ENCODE results near the gene ACD. TPM values are rescaled to one million over a fixed set of nuclear protein-coding genes. Genes with fewer than 3 reads are reported as not detected.
"Not testable (repeated sequence)": the region's sequence is repeated elsewhere in the genome, so short reads cannot be mapped to it uniquely, and the experiment has no call there.

ACD gene
- 8.3 and 10.5 TPM in 2 replicates for total RNA-seq

DNA sequence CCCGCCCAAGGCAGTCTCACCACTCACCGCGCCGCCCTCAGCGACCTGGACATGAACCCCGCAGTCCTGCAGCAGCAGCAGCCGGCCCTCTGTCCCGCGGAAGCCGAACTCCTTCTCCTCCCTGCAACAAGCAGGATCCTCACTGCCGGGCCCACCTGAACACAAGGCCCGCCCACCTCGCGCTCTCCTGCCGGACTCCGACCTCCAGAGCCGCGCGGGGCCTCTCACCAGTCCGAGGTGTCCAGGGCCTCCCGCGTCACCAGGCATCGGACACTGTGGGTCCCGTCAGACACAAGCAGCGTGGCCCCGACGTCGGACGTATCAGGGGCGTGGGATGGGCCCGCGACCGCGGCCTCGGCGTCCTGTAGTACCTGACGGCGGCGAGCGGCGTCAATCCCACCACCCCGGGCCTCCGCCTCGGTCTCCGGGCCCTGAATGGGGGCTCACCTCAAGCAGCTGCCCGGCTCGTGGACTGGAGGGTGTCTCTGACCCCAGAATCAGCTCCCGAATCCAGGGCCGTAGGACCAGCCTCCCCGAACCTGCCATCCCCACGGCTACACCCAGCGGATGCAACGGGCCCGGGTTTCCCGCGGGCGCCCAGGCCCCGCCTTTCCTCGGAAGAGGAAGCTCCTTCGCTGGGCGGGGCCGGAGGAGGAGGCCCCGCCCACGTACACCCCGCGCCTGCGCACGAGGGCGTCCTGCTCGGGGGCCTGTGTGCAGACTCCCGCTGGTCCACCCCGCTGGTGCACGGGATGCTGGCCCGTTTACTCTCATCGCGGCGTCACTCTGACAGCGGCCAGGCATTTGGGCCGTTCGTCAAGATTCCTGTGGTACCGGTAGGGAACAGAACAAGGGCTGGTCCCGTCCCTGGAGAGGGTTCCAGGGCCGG, at the start of gene ACD:
Gene ACD, minus strand, starts transcription at position 586 of the 889 bp plus-strand sequence. Its CDS starts 40 bp downstream, at position 546.
- peak; percentile 89 to 93 for DNase-seq (ENCODE audit: low read depth in 2 of 2)

DNA sequence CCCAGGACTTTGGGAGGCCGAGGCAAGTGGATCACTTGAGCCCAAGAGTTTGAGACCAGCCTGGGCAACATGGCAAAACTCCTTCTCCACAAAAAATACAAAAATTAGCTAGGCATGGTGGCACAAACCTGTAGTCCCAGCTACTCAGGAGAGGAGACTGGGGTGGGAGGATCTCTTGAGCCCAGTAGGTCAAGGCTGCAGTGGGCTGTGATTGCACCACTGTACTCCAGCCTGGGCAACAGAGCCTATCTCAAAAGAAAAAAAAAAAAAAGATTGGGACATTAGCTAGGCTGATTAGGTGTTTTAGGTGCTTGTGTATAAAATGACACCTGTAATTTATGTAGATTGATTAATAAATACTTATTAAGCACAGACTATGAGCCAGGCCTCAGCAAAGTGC, 49.0 kb upstream of the ACD start:
- no peak for DNase-seq (ENCODE audit: low read depth in 2 of 2)

DNA sequence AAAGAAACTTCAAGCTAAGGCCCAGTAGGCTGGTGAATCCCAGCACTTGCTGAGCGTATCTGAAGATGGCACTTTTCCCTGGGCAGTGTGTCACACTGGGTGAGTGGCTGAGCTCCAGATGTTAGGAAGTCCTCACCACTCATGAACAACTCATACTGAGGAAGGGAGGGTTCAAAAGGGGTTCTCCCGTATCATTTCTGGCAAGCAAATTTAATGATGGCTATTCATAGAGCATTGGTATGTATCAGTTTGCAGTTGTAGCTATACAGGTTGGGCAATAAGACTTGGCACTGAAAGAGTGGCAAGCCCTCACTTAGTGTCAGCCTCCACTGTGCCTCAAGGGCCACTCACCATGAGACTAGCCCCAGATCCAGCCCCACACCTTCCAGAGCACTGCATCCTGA, 48.3 kb upstream of the ACD start:
- peak in 1 of 2 donors; percentile 17 for DNase-seq (ENCODE audit: low read depth in 2 of 2)

DNA sequence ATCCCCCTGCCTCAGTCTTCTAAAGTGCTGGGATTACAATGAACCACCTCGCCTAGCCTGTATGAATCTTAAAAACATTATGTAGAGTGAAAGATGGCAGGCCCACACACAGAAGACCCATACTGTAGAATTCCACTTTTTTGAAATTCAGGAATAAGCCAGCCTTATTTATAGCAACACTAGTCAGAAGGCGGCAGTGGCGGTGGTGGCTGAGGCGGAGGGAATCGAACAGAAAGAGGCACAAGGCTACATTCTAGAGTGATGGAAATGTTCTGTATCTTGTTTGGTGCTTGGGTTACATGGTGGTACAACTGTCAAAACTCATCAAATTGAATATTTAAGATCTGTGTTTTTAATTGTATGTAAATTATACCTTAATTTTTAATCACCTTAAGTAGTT, 47.7 kb upstream of the ACD start:
- no peak for DNase-seq (ENCODE audit: low read depth in 2 of 2)

DNA sequence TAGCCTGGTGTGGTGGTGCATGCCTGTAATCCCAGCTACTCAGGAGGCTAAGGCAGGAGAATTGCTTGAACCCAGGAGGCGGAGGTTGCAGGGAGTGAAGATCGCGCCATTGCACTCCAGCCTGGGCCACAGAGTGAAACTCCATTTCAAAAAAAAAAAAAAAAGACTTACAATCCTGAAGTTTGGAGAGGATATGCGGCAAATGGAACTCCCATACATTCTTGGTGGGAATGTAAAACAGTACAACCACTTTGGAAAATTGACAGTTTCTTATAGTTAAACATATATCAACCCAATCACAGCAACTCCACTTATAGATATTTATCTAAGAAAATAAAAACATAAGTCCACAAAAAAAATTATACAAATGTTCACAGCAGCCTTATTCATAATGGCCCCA, 47.1 kb upstream of the ACD start:
- no peak for DNase-seq (ENCODE audit: low read depth in 2 of 2)

DNA sequence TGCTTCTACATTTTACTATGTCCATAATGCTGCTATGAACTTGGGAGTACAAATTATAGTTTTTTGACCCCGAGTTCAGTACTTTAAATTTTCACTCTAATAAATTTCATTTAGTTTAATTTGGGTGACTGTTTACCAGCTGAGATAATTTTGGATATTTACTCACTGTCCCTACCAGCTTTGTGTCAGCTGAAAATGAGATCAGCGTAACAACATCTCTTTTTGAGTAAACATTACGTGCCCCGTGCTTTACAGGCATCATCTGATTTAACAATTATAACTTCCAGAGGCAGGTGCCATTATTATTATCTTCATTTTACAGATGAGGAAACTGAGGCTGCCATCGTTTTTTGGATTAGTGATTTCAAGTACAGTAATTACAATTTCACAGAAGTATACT, 44.0 kb upstream of the ACD start:
- DNase-seq (ENCODE audit: low read depth in 2 of 2): no peak

DNA sequence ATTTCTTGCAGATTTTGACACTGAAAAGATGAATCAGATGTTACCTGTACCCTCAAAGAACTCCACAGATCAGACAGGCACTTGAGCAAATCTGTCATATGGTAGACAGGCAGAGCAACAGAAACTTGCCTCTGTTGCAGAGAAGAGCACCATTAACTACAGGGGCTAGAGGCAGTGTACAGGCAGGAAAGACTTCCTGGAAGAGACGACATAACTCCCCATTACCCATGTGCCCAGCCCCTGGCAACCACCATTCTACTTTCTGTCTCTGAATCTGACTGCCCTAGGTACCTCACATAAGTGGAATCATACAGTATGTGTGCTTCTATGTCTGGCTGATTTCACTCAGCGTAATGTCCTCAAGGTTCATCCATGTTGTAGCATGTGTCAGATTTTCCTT, 43.6 kb upstream of the ACD start:
- no peak for DNase-seq (ENCODE audit: low read depth in 2 of 2)

DNA sequence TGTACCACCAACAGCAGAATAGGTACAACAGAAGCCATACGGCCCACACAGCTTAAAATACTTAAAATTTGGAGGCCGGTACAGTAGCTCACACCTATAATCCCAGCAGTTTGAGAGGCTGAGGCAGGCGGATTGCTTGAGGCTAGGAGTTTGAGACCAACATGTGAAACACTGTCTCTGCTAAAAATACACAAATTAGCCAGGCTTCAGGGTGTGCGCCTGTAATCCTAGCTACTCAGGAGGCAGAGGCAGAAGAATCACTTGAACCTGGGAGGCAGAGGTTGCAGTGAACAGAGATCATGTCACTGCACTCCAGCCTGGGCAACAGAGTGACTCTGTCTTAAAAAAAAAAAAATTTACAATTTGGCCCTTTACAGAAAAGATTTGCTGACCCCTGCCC, 42.1 kb upstream of the ACD start:
- DNase-seq (ENCODE audit: low read depth in 2 of 2): no peak

DNA sequence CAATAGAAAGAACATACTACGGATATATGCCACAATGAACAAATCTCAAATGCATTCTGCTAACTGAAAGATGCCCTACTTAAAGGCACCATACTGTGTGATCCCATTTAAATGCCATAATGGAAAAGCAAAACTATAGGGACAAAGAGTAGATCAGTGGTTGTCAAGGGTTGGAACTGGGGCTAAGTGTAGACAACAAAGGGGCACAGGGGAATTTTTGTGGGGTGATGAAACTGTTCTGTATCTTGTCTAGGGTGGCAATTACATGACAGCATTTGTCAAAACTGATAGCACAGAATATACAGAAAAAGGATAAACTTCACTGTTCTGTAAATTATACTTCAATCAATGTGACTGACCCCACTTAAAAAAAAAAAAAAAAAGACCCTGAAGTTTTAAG, 41.4 kb upstream of the ACD start:
- DNase-seq (ENCODE audit: low read depth in 2 of 2): no peak

DNA sequence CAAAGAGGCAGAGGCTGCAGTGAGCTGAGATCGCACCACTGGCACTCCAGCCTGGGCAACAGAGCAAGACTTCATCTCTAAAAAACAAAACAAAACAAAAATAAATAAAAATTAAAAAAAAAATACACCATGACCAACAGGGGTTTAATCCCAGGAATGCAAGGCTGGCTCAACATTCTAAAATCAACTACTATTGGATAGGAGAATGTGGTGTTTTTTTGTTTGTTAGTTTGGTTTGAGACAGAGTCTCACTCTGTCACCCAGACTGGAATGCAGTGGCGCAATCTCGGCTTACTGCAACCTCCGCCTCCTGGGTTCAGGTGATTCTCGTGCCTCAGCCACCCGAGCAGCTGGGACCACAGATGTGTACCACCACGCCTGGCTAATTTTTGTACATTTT, 39.2 kb upstream of the ACD start:
- DNase-seq (ENCODE audit: low read depth in 2 of 2): no peak

DNA sequence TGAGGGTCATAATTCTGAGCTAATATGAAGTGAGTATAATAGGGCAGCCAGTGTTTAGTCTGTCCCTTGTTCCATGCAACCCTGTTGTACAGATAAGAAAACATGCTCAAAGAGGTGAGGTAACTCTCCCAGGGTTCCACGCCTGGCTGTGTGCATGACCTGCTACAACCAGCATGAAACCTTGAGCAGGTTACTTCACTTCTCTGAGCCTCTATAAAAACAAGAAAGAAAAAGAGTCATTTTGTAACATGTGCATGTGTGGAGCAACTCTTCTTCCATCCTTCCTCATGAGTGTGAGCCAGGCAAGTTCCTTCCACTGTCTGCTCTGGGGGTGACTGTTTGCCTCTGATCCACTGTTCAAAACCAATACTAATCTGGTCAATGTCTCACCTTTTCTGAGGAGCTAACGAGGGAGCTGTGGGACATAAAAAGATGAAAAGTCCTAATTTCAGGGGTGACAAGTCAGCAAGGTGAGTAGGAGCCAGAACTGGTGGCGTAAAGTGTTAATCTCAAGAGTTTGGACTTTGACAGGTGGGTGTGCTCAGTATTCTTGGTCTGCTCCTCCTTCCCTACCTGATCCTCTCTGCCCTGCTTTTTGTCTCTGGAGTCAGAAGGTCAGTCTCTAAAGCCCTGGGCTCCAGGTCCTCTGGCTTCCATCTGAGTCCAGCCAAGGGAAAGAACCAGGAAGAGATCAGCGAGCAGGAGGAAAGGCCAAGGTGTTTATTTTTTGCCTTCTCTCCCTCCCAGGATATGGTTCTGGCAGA, 37.5 kb upstream of the ACD start:
- no peak for DNase-seq (ENCODE audit: low read depth in 2 of 2)

DNA sequence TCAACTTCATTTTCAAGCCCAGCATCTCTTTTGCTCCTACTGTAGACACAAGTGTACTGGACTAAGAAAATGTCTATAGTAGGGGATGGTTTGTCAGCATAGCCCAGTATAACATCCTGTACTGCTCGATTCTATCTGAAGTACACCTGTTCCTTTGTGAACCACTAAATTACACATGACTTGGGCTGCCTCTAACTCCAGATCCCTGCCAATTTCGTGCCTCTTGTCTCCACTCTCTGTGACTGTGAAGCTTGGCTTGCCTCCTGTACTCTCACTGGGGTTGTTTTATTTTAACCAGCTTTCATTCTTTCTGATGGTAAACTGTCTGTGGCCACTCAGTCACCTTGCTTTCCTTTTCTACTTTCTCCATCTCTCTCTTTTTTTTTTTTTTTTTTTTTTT, 34.6 kb upstream of the ACD start:
- no peak for DNase-seq (ENCODE audit: low read depth in 2 of 2)

DNA sequence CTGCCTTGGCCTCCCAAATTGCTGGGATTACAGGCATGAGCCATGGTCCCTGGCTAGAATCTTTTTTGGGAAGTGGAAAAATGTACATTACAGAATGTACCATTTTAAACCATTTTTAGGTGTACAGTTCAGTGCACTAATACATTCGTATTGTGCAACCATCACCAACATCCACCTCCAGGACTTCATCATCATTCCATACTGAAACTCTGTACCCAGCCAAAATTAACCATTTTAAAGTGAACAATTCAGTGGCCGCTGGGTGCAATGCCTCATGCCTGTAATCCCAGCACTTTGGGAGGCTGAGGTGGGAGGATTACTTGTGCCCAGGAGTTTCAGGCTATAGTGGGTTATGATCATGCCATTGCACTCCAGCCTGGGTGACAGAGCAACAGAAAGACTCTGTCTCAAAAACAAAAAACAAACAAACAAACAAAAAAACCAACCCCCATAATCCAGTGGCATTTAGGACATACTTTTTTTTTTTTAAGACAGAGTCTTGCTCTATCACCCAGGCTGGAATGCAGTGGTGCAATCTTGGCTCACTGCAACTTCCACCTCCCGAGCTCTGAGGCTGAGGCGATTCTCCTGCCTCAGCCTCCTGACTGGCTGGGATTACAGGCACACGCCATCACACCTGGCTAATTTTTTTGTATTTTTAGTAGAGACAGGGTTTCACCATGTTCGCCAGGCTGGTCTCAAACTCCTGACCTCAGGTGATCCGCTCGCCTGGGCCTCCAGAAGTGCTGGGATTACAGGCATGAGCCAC, 33.6 kb upstream of the ACD start:
- not testable (repeated sequence) for DNase-seq (ENCODE audit: low read depth in 2 of 2)

DNA sequence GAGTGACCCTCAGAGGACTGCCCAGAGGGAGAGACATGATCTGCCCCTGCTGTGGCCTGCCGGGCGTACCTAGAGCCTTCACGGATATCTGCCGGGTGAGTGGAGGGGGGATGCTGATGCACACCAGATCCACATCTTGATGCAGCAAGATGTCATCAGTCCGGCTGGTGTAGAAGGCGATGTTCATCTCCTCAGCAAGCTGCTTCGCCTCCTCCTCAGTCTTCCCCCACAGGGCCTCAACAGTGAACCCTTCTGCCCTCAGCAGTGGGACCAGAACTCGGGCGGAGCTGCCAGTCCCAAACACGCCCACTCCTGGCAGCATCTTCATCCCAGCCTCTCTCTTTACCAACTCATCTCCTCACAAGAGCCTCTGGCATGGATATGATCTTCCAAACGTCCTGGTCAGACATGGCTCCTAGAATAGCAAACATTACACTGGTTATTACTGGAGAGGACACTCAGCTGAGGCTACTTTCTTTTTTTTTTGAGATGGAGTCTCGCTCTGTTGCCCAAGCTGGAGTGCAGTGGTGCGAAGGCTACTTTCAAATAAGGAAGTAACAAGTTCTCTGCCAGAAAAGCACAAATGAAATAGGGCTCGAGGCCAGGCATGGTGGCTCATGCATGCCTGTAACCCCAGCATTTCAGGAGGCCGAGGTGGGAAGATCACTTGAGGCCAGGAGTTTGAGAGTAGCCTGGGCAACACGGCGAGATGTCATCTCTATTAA, 25.5 kb upstream of the ACD start:
- DNase-seq (ENCODE audit: low read depth in 2 of 2): no peak

DNA sequence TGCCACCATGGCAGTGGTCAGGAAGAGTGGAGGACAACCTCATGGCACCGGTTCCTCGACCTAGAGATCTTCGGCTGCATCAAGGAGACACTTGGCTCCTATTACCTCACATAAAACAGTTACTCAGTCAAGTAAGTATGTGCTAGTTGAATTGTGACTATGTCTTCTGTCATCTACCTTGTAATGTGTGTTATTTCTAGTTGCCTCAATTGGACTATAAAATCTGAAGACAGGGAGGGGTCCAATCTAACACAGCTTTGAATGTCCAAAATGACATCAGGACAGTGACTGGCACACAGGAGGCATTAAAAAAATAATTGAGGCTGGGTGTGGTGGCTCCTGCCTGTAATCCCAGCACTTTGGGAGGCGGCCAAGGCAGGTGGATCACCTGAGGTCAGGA, 23.7 kb upstream of the ACD start:
- DNase-seq (ENCODE audit: low read depth in 2 of 2): no peak

DNA sequence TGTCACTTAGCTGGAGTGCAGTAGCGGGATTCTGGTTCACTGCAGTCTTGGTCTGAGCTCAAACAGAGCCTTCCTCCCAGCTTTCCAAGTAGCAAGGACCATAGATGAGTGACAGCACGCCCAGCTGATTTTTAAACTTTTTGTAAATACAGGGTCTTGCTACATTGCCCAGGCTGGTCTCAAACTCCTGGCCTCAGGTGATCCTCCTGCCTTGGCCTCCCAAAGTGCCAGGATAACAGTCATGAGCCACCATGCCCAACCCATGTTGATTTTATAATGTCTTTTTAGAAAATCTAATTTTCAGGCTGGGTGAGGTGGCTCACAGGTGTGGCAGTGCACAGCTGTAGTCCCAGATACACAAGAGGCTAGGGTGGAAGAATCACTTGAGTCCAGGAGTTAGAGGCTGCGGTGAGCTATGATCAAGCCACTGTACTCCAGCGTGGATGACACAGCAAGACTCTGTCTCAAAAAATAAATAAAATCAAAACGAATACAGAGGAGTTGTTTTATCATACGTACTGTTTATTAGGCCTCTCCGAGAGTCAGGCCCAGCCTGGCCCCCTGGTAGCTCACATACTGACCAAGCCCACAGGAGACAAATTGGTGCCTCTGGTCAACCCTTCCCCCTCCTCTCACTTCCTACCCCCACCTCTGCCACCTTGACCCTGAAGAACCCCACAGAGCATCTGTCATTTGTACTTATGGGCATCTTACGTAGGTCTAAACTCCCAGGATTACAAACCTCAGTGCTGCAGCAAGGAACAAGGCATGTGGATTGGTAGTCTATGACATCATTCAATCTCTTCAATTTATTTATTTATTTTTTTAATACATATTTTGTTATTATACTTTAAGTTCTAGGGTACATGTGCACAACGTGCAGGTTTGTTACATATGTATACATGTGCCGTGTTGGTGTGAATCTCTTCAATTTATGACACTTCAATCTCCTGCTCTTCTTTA, 20.2 kb upstream of the ACD start:
- no peak for DNase-seq (ENCODE audit: low read depth in 2 of 2)

DNA sequence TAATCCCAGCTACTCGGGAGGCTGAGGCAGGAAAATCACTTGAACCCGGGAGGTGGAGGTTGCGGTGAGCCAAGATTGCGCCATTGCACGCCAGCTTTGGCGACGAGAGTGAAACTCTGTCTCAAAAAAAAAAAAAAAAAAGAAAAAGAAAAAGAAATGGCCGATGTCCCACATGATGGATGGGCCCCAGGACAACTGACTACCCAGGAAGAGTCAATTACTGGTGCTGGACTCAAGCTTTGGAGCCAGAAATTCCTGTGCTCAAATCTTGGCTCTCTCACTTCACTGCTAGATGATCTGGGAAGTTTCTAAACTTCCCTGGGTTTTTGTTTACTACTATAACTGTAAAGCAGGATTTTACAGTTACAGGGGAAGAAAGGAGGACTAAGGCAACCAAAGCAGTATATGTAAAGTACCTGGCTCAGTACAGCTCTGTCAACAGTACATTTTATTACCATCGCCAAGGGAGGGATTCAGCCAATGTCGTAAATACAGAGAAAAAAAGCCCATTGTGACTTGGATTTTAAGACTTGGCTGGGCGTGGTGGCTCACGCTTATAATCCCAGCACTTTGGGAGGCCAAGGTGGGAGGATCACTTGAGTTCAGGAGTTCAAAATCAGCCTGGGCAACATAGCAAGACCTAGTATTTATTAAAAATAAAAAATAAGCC, 18.4 kb upstream of the ACD start:
- DNase-seq (ENCODE audit: low read depth in 2 of 2): no peak

DNA sequence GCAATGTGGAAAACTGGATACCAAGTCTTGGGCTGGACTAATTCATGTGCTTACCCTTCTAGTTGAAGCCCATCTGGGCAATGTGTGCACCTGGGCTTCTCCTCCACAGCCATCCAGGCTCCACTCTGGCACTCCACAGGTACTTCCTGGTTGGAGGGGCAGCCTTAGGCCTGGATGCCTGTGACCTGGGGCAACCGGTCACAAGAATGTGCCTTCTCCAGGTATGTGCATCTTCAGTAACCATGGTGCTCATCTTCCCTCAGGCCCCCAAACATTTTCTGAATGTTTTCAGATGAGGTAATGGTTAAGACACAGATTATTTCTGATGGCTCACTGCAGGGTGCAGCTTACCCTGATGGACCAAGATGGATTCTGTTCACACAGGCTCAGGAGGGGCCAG, 17.7 kb upstream of the ACD start:
- no peak for DNase-seq (ENCODE audit: low read depth in 2 of 2)

DNA sequence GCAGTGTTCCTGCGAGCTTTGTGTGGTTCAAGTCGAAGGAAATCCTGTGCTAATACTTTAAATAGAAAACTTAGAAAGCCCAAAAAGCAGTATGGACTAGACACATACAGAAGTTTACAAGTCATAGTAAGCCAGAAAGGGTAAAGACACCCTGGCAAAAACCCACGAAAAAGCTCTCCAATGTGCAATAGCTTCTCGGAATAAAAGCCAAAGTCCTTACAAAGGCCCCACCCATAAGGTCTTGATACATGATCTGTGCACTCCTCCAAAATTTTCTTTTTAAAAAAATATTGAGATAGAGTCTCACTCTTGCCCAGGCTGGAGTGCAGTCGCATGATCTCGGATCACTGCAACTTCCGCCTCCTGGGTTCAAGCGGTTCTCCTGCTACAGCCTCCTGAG, 16.9 kb upstream of the ACD start:
- no peak for DNase-seq (ENCODE audit: low read depth in 2 of 2)

DNA sequence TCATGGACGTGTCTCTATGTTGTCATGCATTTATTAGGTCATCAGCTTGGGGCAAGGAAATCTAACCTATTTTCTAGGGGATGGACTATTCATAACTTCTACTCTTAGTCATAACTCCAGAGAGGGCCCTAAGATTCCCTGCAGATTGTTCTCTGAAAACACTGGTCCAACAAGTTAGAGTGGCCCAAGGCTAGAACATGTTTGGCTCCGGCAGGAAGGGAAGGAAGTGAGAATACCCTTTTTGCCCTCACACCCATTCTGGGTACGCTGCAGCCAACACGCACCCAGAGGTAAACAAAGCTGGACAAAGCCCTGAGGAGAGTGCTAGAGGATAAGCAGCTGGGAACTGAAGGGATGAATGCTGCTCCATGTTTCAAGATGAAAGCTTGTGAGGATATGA, 16.5 kb upstream of the ACD start:
- DNase-seq (ENCODE audit: low read depth in 2 of 2): peak; percentile 35 to 68
